Measurements from ENCODE around the gene GTF2F1. TPM values are rescaled to one million over a fixed set of nuclear protein-coding genes. Genes with fewer than 3 reads are reported as not detected.

GTF2F1 gene
- total RNA-seq, 1 experiment from 2014 or later = 65.6 TPM

- no peak overlapping the region for H3K4me3 Mint-ChIP-seq (ENCODE audit: unreplicated experiment)
- no peak for DNase-seq (ENCODE audit: unreplicated experiment)
- H3K9me3 Mint-ChIP-seq (ENCODE audit: unreplicated experiment) = no peaks in the 10 kb centered on the region
- no peaks in the 10 kb centered on the region for H3K27me3 Mint-ChIP-seq (ENCODE audit: insufficient read depth, unreplicated experiment)
- no TSS peak for BruUV-seq (replicated peaks)
- no peak overlapping the region for H3K27ac Mint-ChIP-seq (ENCODE audit: low read depth, unreplicated experiment)
- POLR2A ChIA-PET = no interaction called here
- intact Hi-C loops (cut with micrococcal nuclease) = loop anchor here (5.0 kb wide), 1 partner anchor 291 kb away; no protein-coding TSS in a partner anchor
- H3K4me1 Mint-ChIP-seq (ENCODE audit: insufficient read depth, unreplicated experiment) = peaks cover 14% of the 10 kb centered on the region
- CTCF ChIA-PET = no interaction called here
- TF ChIP-seq, protein P1, sequence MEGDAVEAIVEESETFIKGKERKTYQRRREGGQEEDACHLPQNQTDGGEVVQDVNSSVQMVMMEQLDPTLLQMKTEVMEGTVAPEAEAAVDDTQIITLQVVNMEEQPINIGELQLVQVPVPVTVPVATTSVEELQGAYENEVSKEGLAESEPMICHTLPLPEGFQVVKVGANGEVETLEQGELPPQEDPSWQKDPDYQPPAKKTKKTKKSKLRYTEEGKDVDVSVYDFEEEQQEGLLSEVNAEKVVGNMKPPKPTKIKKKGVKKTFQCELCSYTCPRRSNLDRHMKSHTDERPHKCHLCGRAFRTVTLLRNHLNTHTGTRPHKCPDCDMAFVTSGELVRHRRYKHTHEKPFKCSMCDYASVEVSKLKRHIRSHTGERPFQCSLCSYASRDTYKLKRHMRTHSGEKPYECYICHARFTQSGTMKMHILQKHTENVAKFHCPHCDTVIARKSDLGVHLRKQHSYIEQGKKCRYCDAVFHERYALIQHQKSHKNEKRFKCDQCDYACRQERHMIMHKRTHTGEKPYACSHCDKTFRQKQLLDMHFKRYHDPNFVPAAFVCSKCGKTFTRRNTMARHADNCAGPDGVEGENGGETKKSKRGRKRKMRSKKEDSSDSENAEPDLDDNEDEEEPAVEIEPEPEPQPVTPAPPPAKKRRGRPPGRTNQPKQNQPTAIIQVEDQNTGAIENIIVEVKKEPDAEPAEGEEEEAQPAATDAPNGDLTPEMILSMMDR (IDR thresholded peaks at IDR 0.05; ENCODE audit: unreplicated experiment) = no peak
- peaks cover 84% of the 10 kb centered on the region for H3K36me3 Mint-ChIP-seq (ENCODE audit: insufficient read depth, unreplicated experiment)
These were observed 25.6 kb upstream of the GTF2F1 start for GRCh38 chr19:6418562-6418932.

DNA sequence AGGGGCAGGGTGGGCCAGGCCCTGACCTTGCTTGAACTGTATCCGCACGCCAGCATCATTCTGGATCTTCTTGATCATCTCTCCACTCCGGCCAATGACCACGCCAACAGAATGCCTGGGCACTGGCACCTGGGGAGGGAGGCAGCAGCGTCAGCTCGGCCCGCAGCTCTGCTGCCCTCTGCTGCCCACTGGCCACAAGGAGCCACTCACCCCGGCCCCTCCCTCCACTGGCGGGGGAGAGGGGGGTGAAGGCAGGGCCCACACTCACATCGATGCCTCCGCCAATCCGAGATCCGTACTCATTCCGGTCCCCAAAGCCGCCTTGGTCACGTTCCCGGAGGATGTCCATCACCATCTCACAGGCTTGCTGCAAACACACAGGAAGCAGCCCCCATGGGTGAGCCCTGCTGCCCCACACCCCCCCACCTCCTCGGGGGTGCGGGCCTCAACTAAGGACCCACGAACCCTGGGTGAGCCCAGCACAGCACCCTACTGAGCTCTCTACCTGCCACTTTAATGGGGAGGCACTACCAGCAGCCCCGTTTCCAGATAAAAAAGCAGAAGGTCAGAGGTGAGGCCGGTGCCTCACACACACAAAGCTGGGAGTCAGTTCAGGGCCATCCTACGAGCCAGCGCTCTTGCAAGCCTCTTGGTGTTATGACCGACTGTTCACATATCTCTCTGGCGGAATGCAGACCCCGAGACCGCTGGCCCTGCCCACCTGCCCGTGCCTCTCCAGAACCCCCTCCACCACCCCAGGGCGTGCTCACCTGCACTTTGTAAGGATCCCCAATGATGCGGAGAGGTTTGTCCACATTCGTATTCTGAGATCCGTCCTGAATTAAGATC is 25.0 kb upstream of the GTF2F1 start:
- no peaks in the 10 kb centered on the region for H3K27me3 Mint-ChIP-seq (ENCODE audit: insufficient read depth, unreplicated experiment)
- no TSS peak for BruUV-seq (replicated peaks)
- H3K27ac Mint-ChIP-seq (ENCODE audit: low read depth, unreplicated experiment) = no peak overlapping the region
- ChIA-PET CTCF (interaction anchor here (0.6 kb wide), 1 partner anchor 14 kb away, joined by 5 read pairs; no protein-coding TSS in a partner anchor), POLR2A (interaction anchor here (0.6 kb wide), 1 partner anchor 65 kb away, joined by 4 read pairs; no protein-coding TSS in a partner anchor)
- peaks cover 7% of the 10 kb centered on the region for H3K4me1 Mint-ChIP-seq (ENCODE audit: insufficient read depth, unreplicated experiment)
- TF ChIP-seq, protein P1 (IDR thresholded peaks at IDR 0.05; ENCODE audit: unreplicated experiment) = peak; percentile 24
- intact Hi-C loops (cut with micrococcal nuclease) = loop anchor here (5.0 kb wide), 1 partner anchor 291 kb away; no protein-coding TSS in a partner anchor
- DNase-seq (ENCODE audit: unreplicated experiment) = peak; percentile 14
- no peaks in the 10 kb centered on the region for H3K9me3 Mint-ChIP-seq (ENCODE audit: unreplicated experiment)
- no peak overlapping the region for H3K4me3 Mint-ChIP-seq (ENCODE audit: unreplicated experiment)
- peaks cover 87% of the 10 kb centered on the region for H3K36me3 Mint-ChIP-seq (ENCODE audit: insufficient read depth, unreplicated experiment)

DNA sequence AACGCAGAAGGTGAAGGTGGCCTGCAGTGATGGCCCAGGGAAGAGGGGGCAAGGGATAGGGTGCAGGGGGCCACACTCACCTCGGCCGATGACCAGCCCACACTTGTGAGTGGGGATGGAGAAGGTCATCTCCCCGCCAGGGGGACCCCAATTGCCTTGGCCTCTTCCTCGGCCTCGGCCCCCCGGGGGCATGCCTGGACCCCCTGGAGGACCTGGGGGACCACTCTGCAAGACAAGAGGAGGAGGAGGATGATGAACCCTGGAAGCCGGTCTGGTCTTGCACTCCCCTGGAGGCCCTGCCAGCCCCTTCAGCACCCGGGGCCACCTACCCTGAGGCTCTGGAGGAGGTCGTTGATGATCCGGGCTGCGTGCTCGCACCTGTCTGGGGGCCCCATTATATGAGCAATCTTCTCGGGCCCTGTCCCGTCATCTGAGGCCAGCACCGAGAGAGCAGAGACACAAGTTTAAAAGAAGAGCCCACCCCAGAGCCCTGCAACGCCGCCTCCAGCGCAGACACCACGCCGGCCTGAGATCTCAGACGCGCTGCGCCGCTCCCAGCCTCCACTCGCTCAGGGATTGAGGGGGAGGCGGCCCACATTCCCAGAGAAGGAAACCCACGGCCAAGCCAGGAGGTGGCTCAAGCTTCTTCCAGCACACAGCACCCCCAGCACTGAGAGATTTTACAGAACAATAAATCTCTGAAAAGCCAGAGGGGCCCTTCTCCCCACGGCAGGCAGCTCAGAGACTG is 23.9 kb upstream of the GTF2F1 start:
- Mint-ChIP-seq H3K27me3 (ENCODE audit: insufficient read depth, unreplicated experiment) (no peaks in the 10 kb centered on the region), H3K27ac (ENCODE audit: low read depth, unreplicated experiment) (no peak overlapping the region), H3K4me1 (ENCODE audit: insufficient read depth, unreplicated experiment) (no peaks in the 10 kb centered on the region), H3K36me3 (ENCODE audit: insufficient read depth, unreplicated experiment) (peaks cover 80% of the 10 kb centered on the region), H3K9me3 (ENCODE audit: unreplicated experiment) (no peaks in the 10 kb centered on the region), H3K4me3 (ENCODE audit: unreplicated experiment) (no peak overlapping the region)
- BruUV-seq (replicated peaks) = no TSS peak
- no peak for DNase-seq (ENCODE audit: unreplicated experiment)
- intact Hi-C loops (cut with micrococcal nuclease) = loop anchor here (5.0 kb wide), 1 partner anchor 290 kb away; no protein-coding TSS in a partner anchor
- POLR2A ChIA-PET = interaction anchor here (0.6 kb wide), 1 partner anchor 64 kb away, joined by 4 read pairs; no protein-coding TSS in a partner anchor
- TF ChIP-seq, protein P1 (IDR thresholded peaks at IDR 0.05; ENCODE audit: unreplicated experiment) = no peak
- CTCF ChIA-PET = interaction anchor here (0.6 kb wide), 1 partner anchor 15 kb away, joined by 5 read pairs; no protein-coding TSS in a partner anchor

All from MCF 10A (cell line).